Type B pancreatic cell (in vitro differentiated cells): Measurements from ENCODE around the gene C3orf18. TPM values are rescaled to one million over a fixed set of nuclear protein-coding genes. Genes with fewer than 3 reads are reported as not detected.

ENCODE experiments used
- DNase-seq: peaks from one replicate; pipeline ENCODE4 v3.0.0; 2021; ENCODE audit warnings: mixed read lengths; ENCODE audit not compliant: unreplicated experiment; ENCODE audit errors: extremely low spot score
- H3K27ac Mint-ChIP-seq: 2 replicates; pipeline ENCODE4 v1.8.0; 2021; ENCODE audit warnings: mild to moderate bottlenecking, mixed read lengths
- H3K27me3 Mint-ChIP-seq: 2 replicates; pipeline ENCODE4 v1.8.0; 2021; ENCODE audit warnings: mixed read lengths
- H3K36me3 Mint-ChIP-seq: 2 replicates; pipeline ENCODE4 v1.8.0; 2021; ENCODE audit warnings: mixed read lengths
- H3K4me1 Mint-ChIP-seq: one replicate; pipeline ENCODE4 v1.8.0; 2021; ENCODE audit warnings: mixed read lengths; ENCODE audit not compliant: unreplicated experiment
- H3K4me3 Mint-ChIP-seq: 2 replicates; pipeline ENCODE4 v1.8.0; 2021; ENCODE audit warnings: mild to moderate bottlenecking, mixed read lengths
- H3K9me3 Mint-ChIP-seq: 2 replicates; pipeline ENCODE4 v1.8.0; 2021; ENCODE audit warnings: mixed read lengths
- total RNA-seq: library from RNA; stranded (reverse); gene quantifications from 2 replicates; pipeline ENCODE4 v1.2.1, GENCODE V29; 2021; ENCODE audit warnings: low replicate concordance
- TF ChIP-seq, protein P1 (sequence below): fragments of 200-600 bp; sonication (generic); conservative IDR thresholded peaks from 2 replicates; pipeline ENCODE4 v1.5.0; 2021; ENCODE audit warnings: antibody characterized with exemption, mild to moderate bottlenecking

C3orf18 gene
- total RNA-seq, 1 donor from 2014 or later, result 11.9 TPM

- Mint-ChIP-seq H3K4me3 (no peak overlapping the region), H3K4me1 (peaks cover 17% of the 10 kb centered on the region), H3K9me3 (no peaks in the 10 kb centered on the region), H3K27ac (no peak overlapping the region), H3K27me3 (no peaks in the 10 kb centered on the region), H3K36me3 (no peaks in the 10 kb centered on the region)
- TF ChIP-seq, protein P1, sequence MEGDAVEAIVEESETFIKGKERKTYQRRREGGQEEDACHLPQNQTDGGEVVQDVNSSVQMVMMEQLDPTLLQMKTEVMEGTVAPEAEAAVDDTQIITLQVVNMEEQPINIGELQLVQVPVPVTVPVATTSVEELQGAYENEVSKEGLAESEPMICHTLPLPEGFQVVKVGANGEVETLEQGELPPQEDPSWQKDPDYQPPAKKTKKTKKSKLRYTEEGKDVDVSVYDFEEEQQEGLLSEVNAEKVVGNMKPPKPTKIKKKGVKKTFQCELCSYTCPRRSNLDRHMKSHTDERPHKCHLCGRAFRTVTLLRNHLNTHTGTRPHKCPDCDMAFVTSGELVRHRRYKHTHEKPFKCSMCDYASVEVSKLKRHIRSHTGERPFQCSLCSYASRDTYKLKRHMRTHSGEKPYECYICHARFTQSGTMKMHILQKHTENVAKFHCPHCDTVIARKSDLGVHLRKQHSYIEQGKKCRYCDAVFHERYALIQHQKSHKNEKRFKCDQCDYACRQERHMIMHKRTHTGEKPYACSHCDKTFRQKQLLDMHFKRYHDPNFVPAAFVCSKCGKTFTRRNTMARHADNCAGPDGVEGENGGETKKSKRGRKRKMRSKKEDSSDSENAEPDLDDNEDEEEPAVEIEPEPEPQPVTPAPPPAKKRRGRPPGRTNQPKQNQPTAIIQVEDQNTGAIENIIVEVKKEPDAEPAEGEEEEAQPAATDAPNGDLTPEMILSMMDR, result no peak
- DNase-seq, result no peak
These were observed 32.7 kb upstream of the C3orf18 start for GRCh38 chr3:50600141-50600753.

DNA sequence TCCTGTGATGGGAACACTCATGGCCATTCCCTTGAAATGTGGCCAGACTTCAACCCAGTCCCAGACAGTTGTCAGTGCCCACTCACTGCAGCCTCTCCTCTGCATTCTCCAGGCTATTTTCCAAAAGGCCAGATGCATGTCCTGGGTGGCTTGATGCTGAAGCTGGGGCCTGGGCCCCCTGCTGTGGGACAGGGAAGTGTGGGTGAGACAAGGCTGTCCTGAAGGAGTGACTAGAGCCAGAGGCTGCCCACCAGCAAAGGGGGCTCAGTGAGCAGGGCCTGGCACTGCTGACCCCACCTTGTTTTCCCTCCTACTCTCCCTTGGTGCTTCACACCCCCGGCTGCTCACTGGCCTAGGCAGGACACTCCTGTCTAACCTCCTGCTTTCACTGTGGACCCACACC lies 32.2 kb upstream of the C3orf18 start:
- TF ChIP-seq, protein P1, result no peak
- DNase-seq, result no peak
- H3K27me3 Mint-ChIP-seq, result no peaks in the 10 kb centered on the region
- no peak overlapping the region for H3K4me3 Mint-ChIP-seq
- no peaks in the 10 kb centered on the region for H3K36me3 Mint-ChIP-seq
- H3K4me1 Mint-ChIP-seq, result peaks cover 17% of the 10 kb centered on the region
- H3K27ac Mint-ChIP-seq, result no peak overlapping the region
- H3K9me3 Mint-ChIP-seq, result no peaks in the 10 kb centered on the region

- H3K27me3 Mint-ChIP-seq, result no peaks in the 10 kb centered on the region
- peaks cover 17% of the 10 kb centered on the region for H3K4me1 Mint-ChIP-seq
- H3K27ac Mint-ChIP-seq, result no peak overlapping the region
- H3K9me3 Mint-ChIP-seq, result no peaks in the 10 kb centered on the region
- TF ChIP-seq, protein P1, result no peak
- no peak overlapping the region for H3K4me3 Mint-ChIP-seq
- H3K36me3 Mint-ChIP-seq, result no peaks in the 10 kb centered on the region
- no peak for DNase-seq
These were observed 31.7 kb upstream of the C3orf18 start for GRCh38 chr3:50599115-50599715.

GRCh38 chr3:50594253-50594785 lies 26.8 kb upstream of the C3orf18 start:
- Mint-ChIP-seq H3K36me3 (no peaks in the 10 kb centered on the region), H3K9me3 (no peaks in the 10 kb centered on the region), H3K27ac (no peak overlapping the region), H3K4me1 (peaks cover 5% of the 10 kb centered on the region), H3K4me3 (no peak overlapping the region), H3K27me3 (no peaks in the 10 kb centered on the region)
- TF ChIP-seq, protein P1, result no peak
- no peak for DNase-seq

DNA sequence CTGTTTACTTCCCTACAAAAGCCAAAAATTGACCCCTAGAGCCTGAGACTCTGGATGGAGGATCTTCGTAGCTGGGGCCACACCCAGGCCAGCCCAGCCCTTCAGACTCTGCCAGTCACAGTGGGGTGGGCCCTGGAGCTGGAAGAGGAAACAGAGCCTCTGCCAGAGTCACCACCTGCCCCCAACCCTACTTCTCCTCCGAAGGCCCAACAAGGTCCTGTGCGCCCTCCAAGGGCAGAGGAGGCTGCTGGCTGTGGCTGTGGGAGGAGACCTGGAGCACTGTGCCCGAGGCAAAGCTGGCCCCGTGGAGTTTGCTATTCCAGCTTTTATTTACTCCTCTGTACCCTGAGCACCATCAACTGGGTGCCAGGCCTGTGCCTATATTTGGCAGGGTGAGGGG lies 25.0 kb upstream of the C3orf18 start:
- Mint-ChIP-seq H3K27ac (no peak overlapping the region), H3K4me1 (peaks cover 5% of the 10 kb centered on the region), H3K4me3 (no peak overlapping the region), H3K9me3 (no peaks in the 10 kb centered on the region), H3K27me3 (no peaks in the 10 kb centered on the region), H3K36me3 (no peaks in the 10 kb centered on the region)
- TF ChIP-seq, protein P1, result no peak
- no peak for DNase-seq
